Stimulated activated CD4-positive, alpha-beta T cell treated with anti-CD3 and anti-CD28 coated beads, Interleukin-1b, Interleukin-23, amount 100 ng/mL, for 24 hours (primary cell): Measurements from ENCODE around the gene CASP12.

Source experiments
- DNase-seq, 4 experiments: peaks; one replicate each; pipeline ENCODE4 v3.0.0-alpha.2; 2020; ENCODE audit warnings: low read depth in 4 of 4, low spot score in 1 of 4

CASP12 gene

GRCh38 chr11:104841185-104841584 lies 57.1 kb downstream of the CASP12 start:
- DNase-seq, result no peak

GRCh38 chr11:104837969-104838639 lies 60.2 kb downstream of the CASP12 start:
- no peak for DNase-seq

DNA sequence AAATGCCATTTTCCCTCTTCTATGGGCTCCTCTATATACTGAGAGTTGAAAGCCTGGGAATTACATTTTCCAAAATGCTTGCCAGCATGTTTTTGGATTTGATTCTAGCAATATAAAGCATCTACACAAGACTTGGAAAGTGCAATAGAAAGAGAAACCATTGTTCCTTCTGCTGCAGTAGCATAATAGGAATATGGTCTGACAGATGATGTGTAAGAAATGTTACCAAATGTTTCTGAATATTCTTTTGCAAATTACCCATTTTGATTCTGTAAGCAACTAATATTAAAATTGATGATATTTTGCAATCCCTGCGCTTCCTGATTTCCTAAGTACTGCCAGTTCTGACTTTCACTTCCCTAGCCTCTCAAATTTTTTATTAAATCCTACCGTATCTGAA lies 61.6 kb downstream of the CASP12 start:
- no peak for DNase-seq
